Stimulated activated naive CD8-positive, alpha-beta T cell treated with anti-CD3 and anti-CD28 coated beads, Interleukin-15, Interleukin-2, amounts not matched to agents 100 ng/mL and 50 ng/mL, for 24 hours (primary cell): ENCODE results near the gene DENND5B.
"Not testable (repeated sequence)": the region's sequence is repeated elsewhere in the genome, so short reads cannot be mapped to it uniquely, and the experiment has no call there.

Source experiments
- H3K27ac Mint-ChIP-seq: one replicate; pipeline ENCODE4 v1.8.0; 2021; ENCODE audit warnings: mild to moderate bottlenecking, mixed read lengths
- H3K27me3 Mint-ChIP-seq: one replicate; pipeline ENCODE4 v1.8.0; 2021; ENCODE audit warnings: mixed read lengths
- H3K36me3 Mint-ChIP-seq: one replicate; pipeline ENCODE4 v1.8.0; 2021; ENCODE audit warnings: low read depth, mixed read lengths
- H3K4me1 Mint-ChIP-seq: one replicate; pipeline ENCODE4 v1.8.0; 2021; ENCODE audit warnings: low read depth, mixed read lengths
- H3K4me3 Mint-ChIP-seq: one replicate; pipeline ENCODE4 v1.8.0; 2021; ENCODE audit warnings: mild to moderate bottlenecking, mixed read lengths
- H3K9me3 Mint-ChIP-seq: one replicate; pipeline ENCODE4 v1.8.0; 2021; ENCODE audit warnings: mixed read lengths

DENND5B gene

GRCh38 chr12:31514912-31515311 is 76.0 kb downstream of the DENND5B start:
- H3K27me3 Mint-ChIP-seq, result no peaks in the 10 kb centered on the region
- no peaks in the 10 kb centered on the region for H3K4me1 Mint-ChIP-seq
- no peaks in the 10 kb centered on the region for H3K36me3 Mint-ChIP-seq
- no peak overlapping the region for H3K4me3 Mint-ChIP-seq
- H3K9me3 Mint-ChIP-seq, result no peaks in the 10 kb centered on the region
- no peak overlapping the region for H3K27ac Mint-ChIP-seq

GRCh38 chr12:31510034-31510433 is 80.9 kb downstream of the DENND5B start:
- H3K27me3 Mint-ChIP-seq, result no peaks in the 10 kb centered on the region
- H3K4me1 Mint-ChIP-seq, result no peaks in the 10 kb centered on the region
- no peaks in the 10 kb centered on the region for H3K36me3 Mint-ChIP-seq
- H3K27ac Mint-ChIP-seq, result no peak overlapping the region
- H3K9me3 Mint-ChIP-seq, result peaks cover 3% of the 10 kb centered on the region
- H3K4me3 Mint-ChIP-seq, result no peak overlapping the region

- Mint-ChIP-seq H3K27ac (no peak overlapping the region), H3K4me1 (no peaks in the 10 kb centered on the region), H3K9me3 (peaks cover 3% of the 10 kb centered on the region), H3K4me3 (no peak overlapping the region), H3K27me3 (no peaks in the 10 kb centered on the region), H3K36me3 (no peaks in the 10 kb centered on the region)
These were observed 82.3 kb downstream of the DENND5B start for GRCh38 chr12:31508436-31509150.

GRCh38 chr12:31507966-31508365 is 83.0 kb downstream of the DENND5B start:
- H3K4me1 Mint-ChIP-seq, result no peaks in the 10 kb centered on the region
- H3K36me3 Mint-ChIP-seq, result no peaks in the 10 kb centered on the region
- no peak overlapping the region for H3K4me3 Mint-ChIP-seq
- H3K27me3 Mint-ChIP-seq, result no peaks in the 10 kb centered on the region
- no peak overlapping the region for H3K27ac Mint-ChIP-seq
- peaks cover 3% of the 10 kb centered on the region for H3K9me3 Mint-ChIP-seq

- Mint-ChIP-seq H3K36me3 (no peaks in the 10 kb centered on the region), H3K9me3 (peaks cover 3% of the 10 kb centered on the region), H3K27me3 (no peaks in the 10 kb centered on the region), H3K27ac (no peak overlapping the region), H3K4me3 (no peak overlapping the region), H3K4me1 (no peaks in the 10 kb centered on the region)
These were observed 84.2 kb downstream of the DENND5B start for GRCh38 chr12:31506515-31507306.

- Mint-ChIP-seq H3K36me3 (no peaks in the 10 kb centered on the region), H3K4me1 (no peaks in the 10 kb centered on the region), H3K4me3 (no peak overlapping the region), H3K27me3 (no peaks in the 10 kb centered on the region), H3K9me3 (peaks cover 3% of the 10 kb centered on the region), H3K27ac (no peak overlapping the region)
These were observed 86.2 kb downstream of the DENND5B start for GRCh38 chr12:31504625-31505222.

GRCh38 chr12:31501014-31501413 is 89.9 kb downstream of the DENND5B start:
- not testable (repeated sequence) for H3K27ac Mint-ChIP-seq, H3K36me3 Mint-ChIP-seq, H3K27me3 Mint-ChIP-seq, H3K4me3 Mint-ChIP-seq, H3K4me1 Mint-ChIP-seq, H3K9me3 Mint-ChIP-seq

- H3K4me1 Mint-ChIP-seq, result no peaks in the 10 kb centered on the region
- peaks cover 5% of the 10 kb centered on the region for H3K36me3 Mint-ChIP-seq
- H3K27ac Mint-ChIP-seq, result no peak overlapping the region
- H3K4me3 Mint-ChIP-seq, result no peak overlapping the region
- H3K27me3 Mint-ChIP-seq, result peaks cover 3% of the 10 kb centered on the region
- no peaks in the 10 kb centered on the region for H3K9me3 Mint-ChIP-seq
These were observed 91.4 kb downstream of the DENND5B start for GRCh38 chr12:31499567-31499966.

- Mint-ChIP-seq H3K27me3 (peaks cover 3% of the 10 kb centered on the region), H3K4me1 (no peaks in the 10 kb centered on the region), H3K27ac (no peak overlapping the region), H3K4me3 (no peak overlapping the region), H3K36me3 (peaks cover 5% of the 10 kb centered on the region), H3K9me3 (no peaks in the 10 kb centered on the region)
These were observed 92.5 kb downstream of the DENND5B start for GRCh38 chr12:31498424-31498823.

- H3K9me3 Mint-ChIP-seq, result no peaks in the 10 kb centered on the region
- no peaks in the 10 kb centered on the region for H3K4me1 Mint-ChIP-seq
- H3K27ac Mint-ChIP-seq, result no peak overlapping the region
- H3K27me3 Mint-ChIP-seq, result peaks cover 3% of the 10 kb centered on the region
- H3K4me3 Mint-ChIP-seq, result no peak overlapping the region
- H3K36me3 Mint-ChIP-seq, result peaks cover 5% of the 10 kb centered on the region
These were observed 94.7 kb downstream of the DENND5B start for GRCh38 chr12:31496257-31496656.

GRCh38 chr12:31494455-31494854 is 96.5 kb downstream of the DENND5B start:
- Mint-ChIP-seq H3K36me3 (peaks cover 5% of the 10 kb centered on the region), H3K27me3 (peaks cover 7% of the 10 kb centered on the region), H3K9me3 (no peaks in the 10 kb centered on the region), H3K27ac (no peak overlapping the region), H3K4me1 (no peaks in the 10 kb centered on the region), H3K4me3 (no peak overlapping the region)

GRCh38 chr12:31492599-31493196 is 98.2 kb downstream of the DENND5B start:
- H3K4me3 Mint-ChIP-seq, result no peak overlapping the region
- no peaks in the 10 kb centered on the region for H3K9me3 Mint-ChIP-seq
- H3K27ac Mint-ChIP-seq, result no peak overlapping the region
- H3K36me3 Mint-ChIP-seq, result peaks cover 5% of the 10 kb centered on the region
- H3K4me1 Mint-ChIP-seq, result no peaks in the 10 kb centered on the region
- peaks cover 7% of the 10 kb centered on the region for H3K27me3 Mint-ChIP-seq

GRCh38 chr12:31491841-31492598 is 98.9 kb downstream of the DENND5B start:
- Mint-ChIP-seq H3K36me3 (peaks cover 5% of the 10 kb centered on the region), H3K4me3 (no peak overlapping the region), H3K4me1 (no peaks in the 10 kb centered on the region), H3K9me3 (no peaks in the 10 kb centered on the region), H3K27ac (no peak overlapping the region), H3K27me3 (peaks cover 7% of the 10 kb centered on the region)

GRCh38 chr12:31491241-31491794 is 99.6 kb downstream of the DENND5B start:
- H3K27ac Mint-ChIP-seq, result no peak overlapping the region
- no peaks in the 10 kb centered on the region for H3K9me3 Mint-ChIP-seq
- no peak overlapping the region for H3K4me3 Mint-ChIP-seq
- no peaks in the 10 kb centered on the region for H3K4me1 Mint-ChIP-seq
- peaks cover 7% of the 10 kb centered on the region for H3K27me3 Mint-ChIP-seq
- peaks cover 5% of the 10 kb centered on the region for H3K36me3 Mint-ChIP-seq
